Measurements from ENCODE around the gene NDUFB10. TPM values are rescaled to one million over a fixed set of nuclear protein-coding genes. Genes with fewer than 3 reads are reported as not detected.
A peak's percentile ranks its signal among the peaks of the same experiment; 100 is the strongest.
"Not testable (repeated sequence)": the region's sequence is repeated elsewhere in the genome, so short reads cannot be mapped to it uniquely, and the experiment has no call there.

Gene NDUFB10
- total and polyA plus RNA-seq, 8 donors = 28.6 to 285 (median 92.9) TPM

- peaks cover 47 to 63% (median 53%) of the 10 kb centered on the region in 4 donors for H3K4me1 ChIP-seq
- intact Hi-C loops (cut with DNase I; ENCODE audit: low total_unique reads) = no loop called here
- H3K4me3 ChIP-seq = peak overlapping the region; percentile 63 to 87 (median 78)
- TF ChIP-seq, protein P1, sequence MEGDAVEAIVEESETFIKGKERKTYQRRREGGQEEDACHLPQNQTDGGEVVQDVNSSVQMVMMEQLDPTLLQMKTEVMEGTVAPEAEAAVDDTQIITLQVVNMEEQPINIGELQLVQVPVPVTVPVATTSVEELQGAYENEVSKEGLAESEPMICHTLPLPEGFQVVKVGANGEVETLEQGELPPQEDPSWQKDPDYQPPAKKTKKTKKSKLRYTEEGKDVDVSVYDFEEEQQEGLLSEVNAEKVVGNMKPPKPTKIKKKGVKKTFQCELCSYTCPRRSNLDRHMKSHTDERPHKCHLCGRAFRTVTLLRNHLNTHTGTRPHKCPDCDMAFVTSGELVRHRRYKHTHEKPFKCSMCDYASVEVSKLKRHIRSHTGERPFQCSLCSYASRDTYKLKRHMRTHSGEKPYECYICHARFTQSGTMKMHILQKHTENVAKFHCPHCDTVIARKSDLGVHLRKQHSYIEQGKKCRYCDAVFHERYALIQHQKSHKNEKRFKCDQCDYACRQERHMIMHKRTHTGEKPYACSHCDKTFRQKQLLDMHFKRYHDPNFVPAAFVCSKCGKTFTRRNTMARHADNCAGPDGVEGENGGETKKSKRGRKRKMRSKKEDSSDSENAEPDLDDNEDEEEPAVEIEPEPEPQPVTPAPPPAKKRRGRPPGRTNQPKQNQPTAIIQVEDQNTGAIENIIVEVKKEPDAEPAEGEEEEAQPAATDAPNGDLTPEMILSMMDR (IDR thresholded peaks at IDR 0.05) = no peak
- TF ChIP-seq POLR2AphosphoS5 (IDR thresholded peaks at IDR 0.05) (peak in 1 of 3 donors; percentile 60), EP300 (IDR thresholded peaks at IDR 0.05) (no peak), POLR2A (IDR thresholded peaks at IDR 0.05) (no peak)
- peak overlapping the region in 4 of 5 donors; percentile 56 to 97 (median 88) for H3K27ac ChIP-seq
- DNase-seq = no peak
- 27 to 43% (median 34%) methylated on average over 18 to 20 of the region's 20 CpGs for WGBS, 5 donors
- H3K9me3 ChIP-seq = no peaks in the 10 kb centered on the region
- no peaks in the 10 kb centered on the region for H3K27me3 ChIP-seq
- peaks cover 23 to 28% (median 26%) of the 10 kb centered on the region in 4 donors for H3K36me3 ChIP-seq
Measured at GRCh38 chr16:1960665-1961630, 1.6 kb downstream of the NDUFB10 start.

DNA sequence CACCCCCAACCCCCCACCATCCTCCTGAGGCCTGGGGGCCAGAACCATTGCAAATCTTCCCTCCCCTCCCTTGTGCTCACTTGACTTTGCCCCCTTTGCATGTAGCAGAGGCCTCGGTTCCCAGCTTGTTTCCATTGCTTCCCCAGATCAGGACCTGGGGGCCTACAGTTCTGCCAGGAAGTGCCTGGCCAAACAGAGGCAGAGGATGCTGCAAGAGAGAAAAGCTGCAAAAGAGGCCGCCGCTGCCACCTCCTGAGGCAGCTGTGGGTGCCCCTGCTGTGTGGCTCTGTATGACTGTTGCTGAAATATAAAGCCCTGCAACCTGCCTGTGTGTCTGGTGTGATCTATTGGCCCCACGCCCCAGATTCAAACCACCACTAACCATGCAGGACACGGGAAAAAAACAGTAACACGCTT lies 2.3 kb downstream of the NDUFB10 start:
- intact Hi-C loops (cut with DNase I; ENCODE audit: low total_unique reads) = no loop called here
- 46 to 63% (median 55%) methylated on average over 6 of the region's 6 CpGs for WGBS, 5 donors
- no peak for DNase-seq
- Histone ChIP-seq H3K36me3 (peaks cover 23 to 28% (median 26%) of the 10 kb centered on the region in 4 donors), H3K27me3 (no peaks in the 10 kb centered on the region), H3K9me3 (no peaks in the 10 kb centered on the region), H3K4me1 (peaks cover 50 to 69% (median 56%) of the 10 kb centered on the region in 4 donors), H3K4me3 (peak overlapping the region in 1 of 4 donors; percentile 83), H3K27ac (peak overlapping the region in 1 of 5 donors; percentile 97)
- TF ChIP-seq, protein P1 (IDR thresholded peaks at IDR 0.05) = no peak
- TF ChIP-seq POLR2A (IDR thresholded peaks at IDR 0.05) (no peak), EP300 (IDR thresholded peaks at IDR 0.05) (no peak), POLR2AphosphoS5 (IDR thresholded peaks at IDR 0.05) (no peak)

- whole genome bisulfite sequencing, 5 donors = 71 to 79% (median 76%) methylated on average over 24 to 34 of the region's 37 CpGs
- Histone ChIP-seq H3K27ac (peak overlapping the region in 3 of 5 donors; percentile 94 to 98 (median 97)), H3K4me3 (peak overlapping the region in 3 of 4 donors; percentile 75 to 83 (median 83)), H3K36me3 (peaks cover 23 to 31% (median 26%) of the 10 kb centered on the region in 4 donors), H3K4me1 (peaks cover 50 to 69% (median 56%) of the 10 kb centered on the region in 4 donors)
- intact Hi-C loops (cut with DNase I; ENCODE audit: low total_unique reads); H3K27me3 ChIP-seq; H3K9me3 ChIP-seq; DNase-seq: not testable (repeated sequence)
Measured at GRCh38 chr16:1962161-1963153, 3.1 kb downstream of the NDUFB10 start.

DNA sequence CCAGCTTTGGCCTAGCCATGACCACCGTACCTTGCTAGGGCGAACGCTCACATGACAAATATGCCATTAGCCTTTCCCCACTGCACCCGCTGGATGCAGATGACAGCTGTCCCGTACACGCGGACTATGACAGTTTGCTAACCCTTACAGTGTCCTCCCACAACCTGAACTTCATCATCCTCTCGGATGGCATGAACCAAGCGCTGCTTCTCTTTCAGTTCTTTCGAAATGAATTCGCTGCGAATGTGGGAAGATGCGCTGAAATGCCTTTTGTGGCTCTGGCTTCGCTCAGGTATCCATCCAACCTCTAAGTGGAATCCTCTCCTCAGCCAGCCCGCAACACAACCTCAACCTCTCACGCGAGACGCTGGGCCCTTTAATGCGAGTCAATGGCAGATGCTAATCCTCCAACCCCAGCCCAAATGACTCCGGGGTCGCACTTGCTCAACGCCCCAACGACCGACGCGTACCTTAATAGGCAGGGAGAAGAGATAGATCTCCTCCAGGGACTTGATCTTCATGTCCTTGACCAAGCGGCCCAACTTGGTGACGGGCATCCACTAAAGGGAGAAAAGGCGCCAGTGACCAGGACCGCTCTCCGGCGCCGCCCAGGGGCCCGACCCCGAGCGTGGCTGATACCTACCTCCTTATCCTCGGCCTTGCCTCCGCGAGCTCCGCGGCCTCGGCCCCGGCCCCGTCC lies 4.6 kb downstream of the NDUFB10 start:
- Histone ChIP-seq H3K4me1 (peaks cover 45 to 65% (median 52%) of the 10 kb centered on the region in 4 donors), H3K9me3 (no peaks in the 10 kb centered on the region), H3K4me3 (peak overlapping the region; percentile 75 to 90 (median 83)), H3K27ac (peak overlapping the region; percentile 94 to 98 (median 97)), H3K36me3 (peaks cover 23 to 31% (median 26%) of the 10 kb centered on the region in 4 donors), H3K27me3 (no peaks in the 10 kb centered on the region)
- intact Hi-C loops (cut with DNase I; ENCODE audit: low total_unique reads) = no loop called here
- 4 to 13% (median 6%) methylated on average over 24 to 44 of the region's 44 CpGs for whole genome bisulfite sequencing, 5 donors
- peak in 1 of 2 donors; percentile 80 for DNase-seq
- TF ChIP-seq EP300 (IDR thresholded peaks at IDR 0.05) (no peak), POLR2A (IDR thresholded peaks at IDR 0.05) (no peak), POLR2AphosphoS5 (IDR thresholded peaks at IDR 0.05) (no peak)
- TF ChIP-seq, protein P1 (IDR thresholded peaks at IDR 0.05) = no peak
